BLaER1 treated with 17β-estradiol and CSF1 and Interleukin-3, amounts not matched to agents 10 nM and 100 nM (cell line): Measurements from ENCODE around the gene C5orf34.
"Not testable (repeated sequence)": the region's sequence is repeated elsewhere in the genome, so short reads cannot be mapped to it uniquely, and the experiment has no call there.

Experiments
- H3K27ac ChIP-seq, 11 experiments: shearing (Covaris generic); formaldehyde crosslinking; 2 replicates each; pipeline ENCODE4 v1.8.1; 2022
- H3K27me3 ChIP-seq, 11 experiments: shearing (Covaris generic); formaldehyde crosslinking; 2 replicates each; pipeline ENCODE4 v1.8.1; 2022
- H3K36me3 ChIP-seq, 11 experiments: shearing (Covaris generic); formaldehyde crosslinking; 2 replicates each; pipeline ENCODE4 v1.8.1; 2022
- H3K4me1 ChIP-seq, 10 experiments: shearing (Covaris generic); formaldehyde crosslinking; 2 replicates each; pipeline ENCODE4 v1.8.1; 2022
- H3K4me2 ChIP-seq, 11 experiments: shearing (Covaris generic); formaldehyde crosslinking; 2 replicates each; pipeline ENCODE4 v1.8.1; 2022
- H3K4me3 ChIP-seq, 10 experiments: shearing (Covaris generic); formaldehyde crosslinking; 2 replicates each; pipeline ENCODE4 v1.8.1; 2022
- H3K9ac ChIP-seq, 11 experiments: shearing (Covaris generic); formaldehyde crosslinking; 2 replicates each; pipeline ENCODE4 v1.8.1; 2022
- H3K9me3 ChIP-seq, 11 experiments: shearing (Covaris generic); formaldehyde crosslinking; replicated peaks in 1 of 11; 2 replicates each; pipeline ENCODE4 v1.8.1; 2022
- H4K20me1 ChIP-seq, 11 experiments: shearing (Covaris generic); formaldehyde crosslinking; 2 replicates each; pipeline ENCODE4 v1.8.1; 2022
- Cebpa-rat ChIP-seq, 11 experiments: shearing (Covaris generic); IDR thresholded peaks; 2 replicates each; pipeline ENCODE4 v1.8.1; 2022

The C5orf34 gene

DNA sequence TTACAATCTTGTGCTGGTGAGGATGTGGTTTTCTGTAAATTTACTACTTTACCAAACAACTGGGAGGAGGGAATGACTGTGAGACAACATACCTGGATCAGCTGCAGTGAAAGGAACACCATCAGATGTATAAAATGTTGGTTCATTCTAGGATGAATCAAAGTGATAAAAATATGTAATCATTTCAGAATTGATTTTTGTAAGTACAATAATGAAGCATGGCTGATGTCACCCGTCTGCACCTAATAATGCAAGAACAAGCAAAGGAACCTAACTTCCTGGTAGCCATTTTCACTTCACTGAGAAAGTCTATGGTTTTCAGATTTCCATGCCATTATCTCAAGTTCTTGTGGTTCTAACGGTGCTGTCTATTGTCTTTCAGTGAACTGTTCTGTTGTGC lies 18.7 kb upstream of the C5orf34 start:
- peaks cover 0 to 20% (median 13%) of the 10 kb centered on the region in 11 experiments; a peak in 11 of 22 replicates for H4K20me1 ChIP-seq
- H3K4me2 ChIP-seq, result no peak overlapping the region
- H3K9me3 ChIP-seq, result no peaks in the 10 kb centered on the region
- no peaks in the 10 kb centered on the region for H3K27me3 ChIP-seq
- H3K4me1 ChIP-seq, result no peaks in the 10 kb centered on the region
- H3K4me3 ChIP-seq, result no peak overlapping the region
- no peak for TF ChIP-seq Cebpa-rat (IDR thresholded peaks at IDR 0.05)
- no peak overlapping the region for H3K9ac ChIP-seq
- no peak overlapping the region for H3K27ac ChIP-seq
- peaks cover 87 to 100% (median 100%) of the 10 kb centered on the region in 11 experiments for H3K36me3 ChIP-seq

DNA sequence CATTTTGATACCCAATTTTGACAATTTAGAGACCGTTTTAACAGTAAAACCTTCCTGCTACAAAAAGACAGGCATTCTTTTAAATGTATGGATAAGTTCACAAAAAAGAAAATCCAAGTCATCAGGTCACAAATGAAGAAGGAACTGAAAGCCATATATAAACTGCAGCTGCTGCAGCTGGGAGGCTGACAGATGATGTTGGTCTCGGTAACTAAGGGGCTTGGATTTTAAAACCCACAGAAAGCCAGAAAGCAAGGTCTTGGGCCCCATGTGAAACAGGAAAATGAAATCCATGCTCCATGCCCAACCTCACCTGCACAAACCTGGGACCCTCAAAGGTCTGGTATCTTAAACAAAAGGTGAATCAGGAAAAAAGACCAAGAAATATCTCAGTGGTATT lies 15.7 kb upstream of the C5orf34 start:
- H3K4me2 ChIP-seq, result no peak overlapping the region
- H3K4me3 ChIP-seq, result no peak overlapping the region
- H4K20me1 ChIP-seq, result peaks cover 0 to 12% (median 0%) of the 10 kb centered on the region in 11 experiments; a peak in 3 of 22 replicates
- no peak for TF ChIP-seq Cebpa-rat (IDR thresholded peaks at IDR 0.05)
- H3K36me3 ChIP-seq, result peaks cover 77 to 92% (median 89%) of the 10 kb centered on the region in 11 experiments
- H3K9ac ChIP-seq, result no peak overlapping the region
- H3K9me3 ChIP-seq, result no peaks in the 10 kb centered on the region
- H3K27me3 ChIP-seq, result no peaks in the 10 kb centered on the region
- 0 out of 22 replicates have a peak overlapping the region, but pooled peaks of 1 of the 11 experiments have one; percentile 3 for H3K27ac ChIP-seq
- no peaks in the 10 kb centered on the region for H3K4me1 ChIP-seq

DNA sequence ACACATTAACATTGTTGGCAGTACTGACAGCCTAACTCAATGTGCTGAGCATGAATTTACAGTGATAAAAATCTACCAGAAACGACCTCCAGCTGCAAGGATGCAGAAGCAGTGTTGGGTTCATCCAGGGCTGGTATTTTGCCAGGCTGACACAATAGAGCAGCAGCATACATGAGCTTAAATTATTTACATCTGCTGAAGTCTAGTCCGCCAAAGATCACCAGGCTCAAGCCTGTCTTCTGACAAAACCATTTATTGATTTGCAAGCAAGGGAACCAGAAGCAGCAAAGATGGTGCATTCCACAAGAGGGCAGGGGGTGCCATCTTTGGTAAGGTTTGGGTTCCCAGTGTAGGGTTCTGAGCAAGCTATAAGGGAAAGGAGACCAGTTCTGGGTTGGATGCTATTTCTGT lies 8.7 kb upstream of the C5orf34 start:
- Histone ChIP-seq H3K4me1 (no peaks in the 10 kb centered on the region), H3K9ac (no peak overlapping the region), H3K4me3 (no peak overlapping the region), H4K20me1 (no peaks in the 10 kb centered on the region), H3K4me2 (no peak overlapping the region), H3K27me3 (no peaks in the 10 kb centered on the region), H3K9me3 (peaks cover 0 to 15% (median 7%) of the 10 kb centered on the region in 11 experiments; a peak in 9 of 22 replicates), H3K27ac (no peak overlapping the region), H3K36me3 (peaks cover 42 to 52% (median 49%) of the 10 kb centered on the region in 11 experiments)
- TF ChIP-seq Cebpa-rat (IDR thresholded peaks at IDR 0.05), result no peak

DNA sequence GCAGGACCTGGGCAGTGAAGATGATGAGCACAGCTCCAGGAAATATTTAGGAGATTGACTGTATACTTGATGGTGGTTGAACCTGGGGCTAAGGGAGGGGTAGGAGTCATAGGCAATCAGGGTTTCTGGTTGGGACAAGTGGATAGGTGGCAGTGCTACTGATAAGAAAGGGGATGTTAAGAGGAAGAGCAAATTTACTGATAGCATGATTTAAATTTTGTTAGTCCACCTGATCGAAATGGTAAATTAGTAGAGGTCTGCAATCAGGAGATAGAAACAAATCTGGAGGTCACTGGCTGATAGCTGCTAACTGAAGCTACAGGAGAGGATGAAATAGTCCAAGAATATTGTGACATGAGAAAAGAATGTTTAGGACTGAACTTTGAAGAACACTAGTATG lies 5.7 kb upstream of the C5orf34 start:
- peaks cover 26 to 30% (median 28%) of the 10 kb centered on the region in 11 experiments for H3K36me3 ChIP-seq
- H3K4me1 ChIP-seq, result peaks cover 7 to 9% (median 7%) of the 10 kb centered on the region in 10 experiments
- H3K27ac ChIP-seq, result no peak overlapping the region
- H3K4me3 ChIP-seq, result no peak overlapping the region
- no peak for TF ChIP-seq Cebpa-rat (IDR thresholded peaks at IDR 0.05)
- H4K20me1 ChIP-seq, result no peaks in the 10 kb centered on the region
- H3K9me3 ChIP-seq, result peaks cover 0 to 15% (median 7%) of the 10 kb centered on the region in 11 experiments; a peak in 9 of 22 replicates
- no peak overlapping the region for H3K4me2 ChIP-seq
- no peak overlapping the region for H3K9ac ChIP-seq
- no peaks in the 10 kb centered on the region for H3K27me3 ChIP-seq

DNA sequence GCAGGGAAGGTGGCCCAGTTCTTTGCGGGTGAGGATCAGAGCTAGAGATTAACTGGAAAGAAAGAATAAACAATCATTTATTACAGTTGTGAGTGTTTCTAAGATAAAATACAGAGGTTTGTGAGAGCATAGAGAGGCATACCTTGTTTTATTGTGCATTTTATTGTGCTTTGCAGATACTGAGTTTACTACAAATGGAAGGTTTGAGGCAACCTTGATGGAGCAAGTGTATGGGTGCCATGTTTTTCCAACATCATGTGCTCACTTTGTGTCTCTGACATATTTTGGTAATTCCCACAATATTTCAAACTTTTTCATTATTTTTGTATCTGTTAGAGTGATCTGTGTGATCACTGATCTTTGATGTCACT lies 715 bp upstream of the C5orf34 start:
- peak overlapping the region; percentile 80 to 92 (median 86) for H3K9ac ChIP-seq
- H3K4me3 ChIP-seq, result peak overlapping the region; percentile 59 to 78 (median 71)
- no peak for TF ChIP-seq Cebpa-rat (IDR thresholded peaks at IDR 0.05)
- peaks cover 23 to 27% (median 25%) of the 10 kb centered on the region in 10 experiments for H3K4me1 ChIP-seq
- peak overlapping the region; percentile 80 to 94 (median 88) for H3K27ac ChIP-seq
- no peaks in the 10 kb centered on the region for H3K27me3 ChIP-seq
- H4K20me1 ChIP-seq, result no peaks in the 10 kb centered on the region
- peaks cover 0 to 9% (median 4%) of the 10 kb centered on the region in 11 experiments; a peak in 7 of 22 replicates for H3K36me3 ChIP-seq
- peak overlapping the region; percentile 74 to 95 (median 86) for H3K4me2 ChIP-seq
- peaks cover 0 to 18% (median 10%) of the 10 kb centered on the region in 11 experiments; a peak in 12 of 22 replicates for H3K9me3 ChIP-seq

DNA sequence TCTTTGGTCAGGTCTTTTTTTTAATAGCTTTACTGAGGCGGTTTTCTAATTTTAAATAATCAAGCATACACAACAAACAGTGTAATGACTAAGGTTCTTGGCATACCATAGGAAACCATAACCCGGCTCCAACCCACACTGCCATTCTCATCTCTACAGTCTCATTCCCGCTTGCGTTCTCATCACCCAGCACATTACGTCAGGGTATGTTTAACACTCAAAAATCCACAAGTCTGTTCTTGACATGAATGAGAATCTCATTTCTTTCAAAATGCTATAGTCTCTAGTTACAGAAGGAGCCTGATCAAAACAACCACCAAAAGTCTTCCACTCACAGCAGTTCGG lies 505 bp downstream of the C5orf34 start:
- Histone ChIP-seq H3K27me3 (no peaks in the 10 kb centered on the region), H3K9me3 (peaks cover 0 to 23% (median 11%) of the 10 kb centered on the region in 11 experiments; a peak in 12 of 22 replicates), H3K27ac (peak overlapping the region; percentile 80 to 94 (median 88); a peak in 21 of 22 replicates), H3K4me2 (peak overlapping the region; percentile 74 to 97 (median 88)), H3K9ac (peak overlapping the region; percentile 80 to 92 (median 86)), H3K4me1 (peaks cover 23 to 27% (median 25%) of the 10 kb centered on the region in 10 experiments), H3K36me3 (peaks cover 0 to 12% (median 5%) of the 10 kb centered on the region in 11 experiments; a peak in 10 of 22 replicates), H4K20me1 (no peaks in the 10 kb centered on the region), H3K4me3 (peak overlapping the region; percentile 59 to 78 (median 71))
- TF ChIP-seq Cebpa-rat (IDR thresholded peaks at IDR 0.05), result no peak

DNA sequence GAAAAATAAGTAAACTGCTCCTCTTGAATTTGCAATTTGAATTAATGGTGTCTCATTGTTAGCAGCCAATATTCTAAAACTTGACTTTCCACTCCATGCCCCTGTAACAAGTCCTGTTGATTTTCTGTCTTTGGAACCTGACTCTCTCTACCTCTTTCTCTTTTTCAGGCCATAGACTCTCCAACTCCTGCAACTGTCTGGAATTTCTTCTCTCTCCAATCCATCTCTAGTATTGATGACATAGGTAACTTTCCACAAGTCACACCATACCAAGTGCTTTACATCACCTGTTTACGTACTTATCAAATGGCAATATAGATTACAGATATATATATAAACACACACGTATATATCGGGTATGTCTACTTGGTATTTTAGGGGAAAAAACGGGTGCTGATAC lies 923 bp downstream of the C5orf34 start:
- TF ChIP-seq Cebpa-rat (IDR thresholded peaks at IDR 0.05), result no peak
- H3K4me3 ChIP-seq, result peak overlapping the region; percentile 59 to 78 (median 71)
- no peaks in the 10 kb centered on the region for H3K27me3 ChIP-seq
- H3K9ac ChIP-seq, result peak overlapping the region; percentile 80 to 92 (median 86)
- peak overlapping the region; percentile 74 to 97 (median 88) for H3K4me2 ChIP-seq
- H3K27ac ChIP-seq, result peak overlapping the region; percentile 80 to 94 (median 88); a peak in 21 of 22 replicates
- H3K9me3 ChIP-seq, result peaks cover 0 to 23% (median 11%) of the 10 kb centered on the region in 11 experiments; a peak in 12 of 22 replicates
- H3K4me1 ChIP-seq, result peaks cover 23 to 27% (median 25%) of the 10 kb centered on the region in 10 experiments
- H4K20me1 ChIP-seq, result no peaks in the 10 kb centered on the region
- H3K36me3 ChIP-seq, result peaks cover under 1 to 16% (median 7%) of the 10 kb centered on the region in 11 experiments; a peak in 20 of 22 replicates

DNA sequence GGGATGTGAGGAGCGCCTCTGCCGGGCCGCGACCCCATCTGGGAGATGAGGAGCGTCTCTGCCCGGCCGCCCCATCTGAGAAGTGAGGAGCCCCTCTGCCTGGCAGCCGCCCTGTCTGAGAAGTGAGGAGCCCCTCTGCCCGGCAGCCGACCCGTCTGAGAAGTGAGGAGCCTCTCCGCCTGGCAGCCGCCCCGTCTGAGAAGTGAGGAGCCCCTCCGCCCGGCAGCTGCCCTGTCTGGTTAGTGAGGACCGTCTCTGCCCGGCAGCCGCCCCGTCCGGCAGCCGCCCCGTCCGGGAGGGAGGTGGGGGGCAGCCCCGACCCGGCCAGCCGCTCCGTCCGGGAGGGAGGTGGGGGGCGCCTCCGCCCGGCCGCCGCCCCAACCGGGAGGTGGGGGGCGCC lies 3.9 kb downstream of the C5orf34 start:
- H3K27me3 ChIP-seq, result not testable (repeated sequence)
- Histone ChIP-seq H3K9me3 (peaks cover 0 to 23% (median 11%) of the 10 kb centered on the region in 11 experiments; a peak in 12 of 22 replicates), H3K4me1 (peaks cover 20 to 24% (median 22%) of the 10 kb centered on the region in 10 experiments)

DNA sequence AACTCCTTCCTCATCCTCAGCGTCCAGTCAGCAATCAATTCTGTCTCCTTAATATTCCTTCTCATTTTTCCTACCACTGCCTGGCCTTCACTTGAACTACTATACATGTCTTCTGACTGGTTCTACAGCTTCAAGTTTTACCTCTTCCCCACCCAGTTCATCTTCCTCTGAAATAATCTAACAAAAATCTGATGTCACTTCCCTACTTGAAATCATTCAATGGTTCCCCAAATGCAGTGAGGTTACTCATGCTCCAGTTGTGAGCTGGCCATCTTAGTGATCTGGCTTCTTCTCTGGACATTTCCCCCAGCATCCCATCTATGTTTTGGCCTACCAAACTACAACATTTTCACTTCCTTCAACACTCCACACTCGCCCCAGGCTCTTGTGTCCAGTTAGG lies 16.4 kb downstream of the C5orf34 start:
- TF ChIP-seq Cebpa-rat (IDR thresholded peaks at IDR 0.05), result no peak
- H3K9ac ChIP-seq, result no peak overlapping the region
- no peaks in the 10 kb centered on the region for H3K27me3 ChIP-seq
- H3K4me2 ChIP-seq, result peak overlapping the region in 1 of 11 experiments; percentile 27; a peak in 2 of 22 replicates
- H3K4me3 ChIP-seq, result no peak overlapping the region
- H3K4me1 ChIP-seq, result peaks cover 0 to 8% (median 0%) of the 10 kb centered on the region in 10 experiments; a peak in 2 of 20 replicates
- peaks cover 13 to 94% (median 40%) of the 10 kb centered on the region in 11 experiments; a peak in 19 of 22 replicates for H3K36me3 ChIP-seq
- H3K9me3 ChIP-seq, result no peaks in the 10 kb centered on the region
- H3K27ac ChIP-seq, result no peak overlapping the region
- H4K20me1 ChIP-seq, result no peaks in the 10 kb centered on the region

More for the DNA sequence above, 3.9 kb downstream of the C5orf34 start:
- H3K36me3 ChIP-seq, result peaks cover 16 to 45% (median 33%) of the 10 kb centered on the region in 11 experiments; a peak in 21 of 22 replicates
- H3K4me2 ChIP-seq, H4K20me1 ChIP-seq, H3K27ac ChIP-seq, H3K9ac ChIP-seq, H3K4me3 ChIP-seq: not testable (repeated sequence)
